Activated T-cell treated with anti-CD3 and anti-CD28 coated beads for 48 hours (primary cell): ENCODE data around the gene AKT3.
"Not testable (repeated sequence)": the region's sequence is repeated elsewhere in the genome, so short reads cannot be mapped to it uniquely, and the experiment has no call there.

Source experiments
- DNase-seq: peaks from one replicate; pipeline ENCODE4 v3.0.0-alpha.2; 2020; ENCODE audit warnings: low read depth

Gene AKT3

DNA sequence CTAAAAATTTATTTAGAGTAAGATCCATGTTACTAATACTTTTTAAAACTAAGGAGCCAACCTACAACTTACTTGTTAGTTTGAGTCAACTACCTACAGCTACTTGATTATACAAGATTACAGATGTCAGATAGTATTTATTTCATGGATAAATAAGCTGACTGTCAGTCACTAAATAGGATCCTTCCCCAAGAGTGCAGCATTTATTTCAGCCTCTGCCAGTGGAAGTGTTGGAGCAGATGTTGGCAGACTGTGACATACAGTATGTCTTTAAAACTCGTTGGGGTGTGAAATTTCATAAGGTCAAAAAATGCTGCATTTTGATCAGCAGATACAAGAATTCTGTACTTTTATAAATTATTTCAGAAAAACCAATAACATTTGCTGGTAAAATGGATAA, 156.2 kb downstream of the AKT3 start:
- DNase-seq, result no peak

DNA sequence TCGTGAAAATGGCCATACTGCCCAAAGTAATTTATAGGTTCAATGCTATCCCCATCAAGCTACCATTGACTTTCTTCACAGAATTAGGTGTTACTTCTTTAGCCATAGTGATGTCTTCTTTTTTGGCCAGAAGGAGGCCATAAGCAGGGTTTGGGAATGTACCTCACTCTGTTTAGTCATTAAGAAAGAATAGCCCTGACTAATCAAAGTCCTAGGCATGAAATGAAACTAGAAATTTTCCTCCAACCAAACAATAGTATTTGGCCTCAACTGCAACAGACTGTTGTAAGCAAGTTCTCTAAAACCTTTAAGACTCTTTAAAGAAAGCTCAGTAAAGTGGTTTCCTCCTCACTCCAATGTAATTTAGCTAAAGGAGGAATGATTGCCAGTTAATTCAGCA, 163.9 kb downstream of the AKT3 start:
- DNase-seq, result no peak

DNA sequence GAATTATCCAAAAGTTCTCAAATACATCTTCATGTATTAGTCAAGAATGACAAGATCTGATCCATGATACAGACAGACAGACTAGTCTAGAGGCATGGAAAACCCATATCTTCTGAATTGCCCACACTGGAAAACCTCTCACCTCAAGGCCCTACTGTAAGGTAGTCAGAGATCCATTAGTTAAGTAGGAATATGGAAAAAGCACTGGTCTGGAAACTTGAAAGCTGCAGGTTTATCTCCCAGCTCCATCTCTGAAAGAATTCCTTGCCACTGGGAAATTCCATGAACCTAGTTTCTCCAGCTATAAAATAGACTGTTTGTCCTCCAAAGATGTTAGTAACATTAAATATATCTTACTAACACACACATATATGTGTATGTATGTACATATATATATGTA, 169.2 kb downstream of the AKT3 start:
- no peak for DNase-seq

DNA sequence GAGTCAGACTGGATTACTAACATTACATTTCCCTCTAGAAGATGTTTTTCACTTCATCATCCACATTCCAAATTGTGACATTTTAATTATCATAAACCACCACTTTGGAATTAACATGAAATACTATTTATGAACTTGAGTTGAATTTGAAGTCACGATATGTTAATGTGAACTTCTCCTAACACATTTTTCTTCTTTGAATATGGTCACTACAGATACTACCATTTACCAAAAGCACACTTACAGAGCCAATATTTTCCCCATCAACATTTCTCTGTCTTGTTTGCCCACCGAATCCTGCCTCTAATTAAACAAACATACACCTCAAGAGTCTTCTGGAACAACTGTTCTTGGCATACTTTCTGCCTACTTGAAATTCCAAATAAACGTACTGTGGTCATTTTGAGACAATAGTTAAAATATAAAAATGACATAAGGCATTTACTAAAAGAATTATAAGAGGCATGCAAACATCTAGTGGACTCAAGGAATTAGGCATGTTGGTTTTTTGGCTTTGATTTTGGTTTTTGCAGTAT, 177.4 kb downstream of the AKT3 start:
- DNase-seq, result no peak

DNA sequence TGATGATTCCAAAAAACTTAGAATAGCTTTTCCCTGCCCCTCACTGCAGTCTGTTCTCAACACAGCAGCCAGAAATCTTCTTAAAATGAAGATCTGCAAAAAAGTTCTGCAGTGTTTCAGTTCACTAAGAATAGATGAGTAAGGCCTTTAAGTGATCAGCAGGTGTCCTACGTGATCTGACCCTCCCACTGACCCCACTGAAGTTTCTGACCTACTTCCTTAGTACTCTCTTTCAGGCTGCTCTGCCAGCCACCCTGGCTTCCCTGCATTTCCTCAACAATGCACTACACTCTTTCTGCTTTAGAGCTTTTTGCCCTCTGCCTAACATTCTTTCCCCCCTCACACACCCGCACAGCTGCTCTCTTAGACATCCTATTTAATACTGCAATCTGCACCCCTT, 182.5 kb downstream of the AKT3 start:
- no peak for DNase-seq

DNA sequence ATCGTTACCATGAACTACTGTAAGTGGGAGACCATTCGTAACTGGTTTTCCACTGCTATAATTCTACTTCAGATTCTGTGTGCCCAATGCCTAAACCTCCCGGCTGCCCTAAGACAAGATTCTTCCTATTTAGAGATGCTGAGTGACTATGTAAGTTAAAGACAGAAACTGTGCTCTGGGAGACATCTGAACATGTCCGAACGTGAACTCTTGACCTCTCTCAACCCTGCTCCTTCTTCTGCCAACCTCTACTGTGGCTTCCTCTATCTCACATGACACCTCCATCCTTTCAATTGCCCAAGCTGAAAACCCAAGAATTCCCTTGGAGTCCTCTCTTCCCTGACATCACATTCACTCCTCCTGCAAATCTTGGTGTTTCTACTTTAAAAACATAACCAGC, 182.9 kb downstream of the AKT3 start:
- no peak for DNase-seq

DNA sequence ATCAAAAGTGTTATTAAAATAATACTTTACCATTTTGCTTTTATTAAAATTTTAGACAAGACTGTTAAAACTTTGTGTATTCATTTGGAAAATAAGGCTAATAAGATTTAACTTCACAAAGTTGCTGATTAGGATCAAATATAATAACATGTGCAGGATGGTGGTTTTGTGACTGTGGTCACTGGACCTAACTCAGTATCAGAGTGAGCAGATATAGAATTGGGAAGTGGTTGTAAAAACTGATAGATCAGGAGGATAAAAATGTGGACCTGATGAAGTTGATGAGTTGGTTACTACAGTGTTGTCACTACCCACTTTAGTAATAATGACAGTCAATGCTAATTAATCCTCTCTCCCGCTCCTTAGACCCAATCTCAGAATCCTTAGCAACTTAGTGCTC, 186.4 kb downstream of the AKT3 start:
- no peak for DNase-seq

DNA sequence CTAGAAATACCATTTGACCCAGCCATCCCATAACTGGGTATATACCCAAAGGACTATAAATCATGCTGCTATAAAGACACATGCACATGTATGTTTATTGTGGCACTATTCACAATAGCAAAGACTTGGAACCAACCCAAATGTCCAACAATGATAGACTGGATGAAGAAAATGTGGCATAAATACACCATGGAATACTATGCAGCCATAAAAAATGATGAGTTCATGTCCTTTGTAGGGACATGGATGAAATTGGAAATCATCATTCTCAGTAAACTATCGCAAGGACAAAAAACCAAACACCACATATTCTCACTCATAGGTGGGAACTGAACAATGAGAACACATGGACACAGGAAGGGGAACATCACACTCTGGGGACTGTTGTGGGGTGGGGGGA, 187.9 kb downstream of the AKT3 start:
- not testable (repeated sequence) for DNase-seq

DNA sequence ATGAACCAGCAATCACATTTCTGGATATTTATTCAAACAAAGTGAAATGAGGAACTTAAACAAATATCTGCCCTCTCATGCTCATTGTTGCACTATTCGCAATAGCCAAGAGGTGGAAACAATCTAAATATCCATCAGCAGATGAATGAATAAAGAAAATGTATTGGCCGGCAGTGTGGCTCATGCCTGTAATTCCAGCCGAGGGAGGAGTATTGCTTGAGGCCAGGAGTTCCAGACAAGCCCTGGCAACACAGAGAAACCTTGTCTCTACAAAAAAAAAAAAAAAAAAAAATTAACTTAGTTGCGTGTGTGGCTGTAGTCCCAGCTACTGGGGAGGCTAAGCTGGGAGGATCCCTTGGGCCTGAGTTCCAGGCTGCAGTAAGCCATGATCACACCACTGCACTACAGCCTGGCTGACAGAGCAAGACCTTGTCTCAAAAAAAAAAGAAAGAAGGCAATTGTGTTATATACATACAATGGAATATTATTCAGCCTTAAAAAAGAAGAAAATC, 191.4 kb downstream of the AKT3 start:
- no peak for DNase-seq

DNA sequence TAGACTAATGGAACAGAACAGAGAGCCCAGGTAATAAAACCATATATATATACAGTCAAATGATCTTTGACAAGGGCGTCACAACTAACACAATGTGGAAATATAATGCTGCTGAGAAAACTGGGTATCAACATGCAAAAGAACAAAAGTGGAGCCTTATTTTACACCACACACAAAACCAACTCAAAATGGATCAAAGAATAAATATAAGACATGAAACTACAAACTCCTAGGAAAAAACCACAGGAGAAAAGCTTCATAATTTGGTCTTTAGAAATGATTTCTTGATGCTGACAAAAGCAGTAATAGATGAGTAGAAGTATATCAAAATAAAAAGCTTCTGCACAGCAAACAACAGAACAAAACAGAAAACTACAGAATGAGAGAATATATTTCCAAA, 192.2 kb downstream of the AKT3 start:
- DNase-seq, result no peak

DNA sequence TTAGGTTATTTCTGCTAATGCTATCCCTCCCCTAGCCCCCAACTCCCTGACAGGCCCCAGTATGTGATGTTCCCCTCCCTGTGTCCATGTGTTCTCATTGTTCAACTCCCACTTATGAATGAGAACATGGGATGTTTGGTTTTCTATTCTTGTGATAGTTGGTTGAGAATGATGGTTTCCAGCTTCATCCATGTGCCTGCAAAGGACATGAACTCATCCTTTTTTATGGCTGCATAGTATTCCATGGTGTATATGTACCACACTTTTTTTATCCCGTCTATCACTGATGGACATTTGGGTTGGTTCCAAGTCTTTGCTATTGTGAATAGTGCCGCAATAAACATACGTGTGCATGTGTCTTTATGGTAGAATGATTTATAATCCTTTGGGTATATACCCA, 200.5 kb downstream of the AKT3 start:
- DNase-seq, result not testable (repeated sequence)

DNA sequence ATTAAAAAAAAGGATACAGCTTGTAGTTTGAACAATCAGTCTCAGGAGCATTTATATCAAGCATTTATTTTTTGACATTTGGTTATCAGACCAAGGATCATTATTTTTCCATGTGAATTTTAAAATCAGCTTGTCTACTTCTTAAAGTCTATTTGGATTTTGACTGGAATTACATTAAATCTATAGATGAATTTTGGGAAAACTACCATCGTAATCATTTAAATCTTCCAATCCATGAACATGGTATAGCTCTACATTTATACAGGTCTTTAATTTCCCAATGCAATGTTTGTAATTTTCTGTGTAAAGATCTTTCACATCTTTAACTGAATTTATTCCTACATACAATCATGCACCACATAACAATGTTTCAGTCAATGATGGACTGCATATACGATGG, 203.2 kb downstream of the AKT3 start:
- DNase-seq, result no peak

DNA sequence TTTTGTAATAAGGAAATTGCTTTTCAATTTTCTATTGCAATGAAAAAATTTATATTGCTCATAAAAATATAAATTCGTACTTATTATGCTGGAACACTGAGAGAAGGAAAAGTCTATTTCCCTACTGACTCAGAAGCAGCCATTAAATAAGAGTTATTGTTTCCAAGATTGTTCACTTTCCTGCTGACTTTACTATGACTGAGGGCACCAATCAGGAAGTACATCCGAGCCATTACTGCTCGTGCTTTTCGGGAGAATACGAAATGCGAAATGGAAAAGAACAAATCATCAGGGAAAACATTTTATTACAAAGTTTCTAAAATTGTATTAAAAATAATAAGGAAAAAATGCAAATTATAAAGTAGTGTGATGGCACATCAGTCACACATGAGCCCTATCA, 204.8 kb downstream of the AKT3 start:
- DNase-seq, result no peak

DNA sequence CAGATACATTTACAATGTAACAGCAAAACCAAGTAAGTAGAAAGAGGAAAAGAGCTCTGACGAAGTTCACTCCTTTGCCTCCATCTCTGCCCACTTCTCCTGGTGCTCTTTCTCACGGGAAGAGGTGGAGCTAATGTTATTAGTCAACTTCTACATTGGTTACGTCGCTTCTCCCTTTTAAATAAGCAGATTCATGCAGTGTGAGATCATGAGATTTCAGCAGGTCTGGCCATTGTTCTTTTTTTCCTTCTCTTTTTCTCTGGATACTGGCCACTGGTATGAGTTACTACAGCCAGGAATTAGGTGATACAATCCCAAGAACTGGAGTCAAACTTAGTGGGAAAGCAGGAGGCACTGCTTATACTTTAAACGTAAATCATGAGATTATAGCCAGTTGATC, 207.1 kb downstream of the AKT3 start:
- no peak for DNase-seq

DNA sequence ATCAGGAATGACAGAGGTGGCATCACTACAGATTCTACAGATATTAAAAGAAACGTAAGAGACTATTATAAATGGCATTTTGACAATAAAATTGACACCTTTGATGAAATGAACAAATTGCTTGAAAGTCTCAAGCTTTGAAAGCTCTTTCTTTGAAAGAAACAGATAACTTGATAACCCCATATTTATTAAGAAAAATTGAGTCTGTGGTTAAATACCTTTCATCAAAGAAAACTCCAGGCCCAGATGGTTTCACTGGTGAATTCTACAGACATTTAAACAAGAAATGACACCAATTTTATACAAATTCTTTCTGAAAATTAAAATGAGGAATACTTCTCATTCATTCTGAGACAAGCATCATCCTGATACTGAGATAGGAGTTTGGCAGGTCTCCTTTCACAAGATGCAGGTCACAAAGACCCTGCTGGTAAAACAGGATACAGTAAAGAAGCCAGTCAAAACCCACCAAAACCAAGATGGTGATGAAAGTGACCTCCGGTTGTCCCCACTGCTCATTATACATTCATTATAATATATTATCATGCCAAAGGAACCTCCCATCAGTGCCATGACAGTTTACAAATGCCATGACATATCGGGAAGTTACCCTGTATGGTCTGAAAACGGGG, 210.9 kb downstream of the AKT3 start:
- no peak for DNase-seq

DNA sequence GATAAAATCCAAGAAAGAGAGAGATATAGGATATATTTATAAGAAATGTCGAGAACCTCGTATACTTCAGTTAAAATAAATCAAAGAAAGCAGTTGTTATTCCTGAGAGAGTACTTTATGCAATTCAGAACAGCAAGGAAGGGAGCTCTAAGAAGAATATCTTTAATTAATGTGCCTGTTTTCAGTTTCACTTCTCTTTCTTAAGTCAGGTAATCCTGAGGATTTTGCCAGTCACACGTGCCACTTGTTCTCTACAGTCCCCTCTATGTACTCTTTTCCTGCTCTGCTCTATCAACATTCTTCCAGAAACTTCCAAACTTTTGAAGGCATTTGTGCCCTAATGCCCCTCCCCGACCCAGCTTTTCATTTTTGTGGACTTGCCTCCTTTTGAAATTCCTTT, 211.9 kb downstream of the AKT3 start:
- no peak for DNase-seq

DNA sequence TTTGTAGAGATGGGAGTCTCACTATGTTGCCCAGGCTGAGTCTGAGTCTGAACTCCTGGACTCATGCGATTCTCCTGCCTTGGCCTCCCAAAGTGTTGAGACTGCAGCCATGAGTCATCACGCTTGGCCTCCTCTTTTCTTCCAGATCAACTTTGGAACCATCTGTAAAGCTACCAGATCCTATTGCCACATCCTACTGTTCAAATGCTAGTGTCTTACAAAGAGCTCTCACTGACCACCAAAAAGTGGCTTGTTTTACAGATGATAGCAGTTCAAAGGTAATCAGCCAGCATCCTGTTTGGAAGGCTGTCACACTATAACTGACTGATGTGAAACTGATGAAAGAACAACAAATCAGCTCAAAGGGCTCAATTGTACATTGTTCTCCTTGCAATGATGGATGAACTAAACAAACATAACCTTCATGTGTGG, 221.6 kb downstream of the AKT3 start:
- no peak for DNase-seq

DNA sequence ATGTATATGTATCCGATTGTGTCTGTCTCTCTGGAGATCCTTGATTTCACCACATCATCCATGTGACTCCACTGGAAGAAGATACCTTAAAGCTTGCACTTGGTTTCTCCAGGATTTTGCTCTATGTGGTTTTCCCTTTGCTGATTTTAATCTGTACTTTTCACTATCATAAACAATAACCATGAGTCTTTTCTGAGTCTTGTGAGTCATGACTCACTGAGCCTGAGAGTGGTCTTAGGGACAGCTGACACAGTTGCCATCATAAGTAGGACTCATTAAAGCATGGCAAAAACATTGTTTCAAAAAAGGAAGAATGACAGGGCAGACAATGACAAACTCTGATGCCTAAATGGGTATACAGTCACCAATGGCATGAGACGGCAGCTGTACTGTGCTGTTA, 226.2 kb downstream of the AKT3 start:
- no peak for DNase-seq

DNA sequence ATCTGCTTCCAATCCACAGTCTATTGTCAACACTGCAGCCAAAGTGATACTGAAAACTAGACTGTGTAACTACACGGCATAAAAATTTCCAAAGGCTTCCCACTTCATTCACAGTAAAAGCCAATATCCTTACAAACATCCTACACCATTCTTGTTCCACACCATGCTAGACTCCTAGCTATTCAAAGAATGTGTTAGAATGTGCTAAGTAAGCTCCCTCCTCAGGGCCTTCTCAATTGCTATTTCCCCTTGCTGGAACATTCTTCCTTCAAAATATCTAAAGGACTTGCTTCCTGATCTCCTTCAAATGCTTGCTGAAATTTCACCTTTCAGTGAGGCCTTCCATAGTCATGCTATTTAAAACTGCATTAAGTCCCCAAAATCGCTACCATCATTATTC, 228.1 kb downstream of the AKT3 start:
- no peak for DNase-seq

DNA sequence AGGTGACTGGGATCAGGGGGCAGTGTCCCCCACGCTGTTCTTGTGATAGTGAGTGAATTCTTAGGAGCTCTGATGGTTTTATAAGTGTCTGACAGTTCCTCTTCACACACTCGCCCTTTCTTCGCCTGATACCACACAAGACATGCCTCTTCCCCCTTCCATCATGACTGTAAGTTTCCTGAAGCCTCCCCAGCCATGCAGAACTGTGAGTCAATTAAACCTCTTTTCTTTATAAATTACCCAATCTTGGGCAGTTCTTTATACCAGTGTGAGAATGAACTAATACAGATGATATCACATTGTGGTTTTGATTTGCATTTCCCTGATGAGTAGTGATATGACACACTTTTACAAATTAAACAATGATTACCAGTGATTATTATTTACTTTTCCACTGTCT, 229.9 kb downstream of the AKT3 start:
- DNase-seq, result no peak

DNA sequence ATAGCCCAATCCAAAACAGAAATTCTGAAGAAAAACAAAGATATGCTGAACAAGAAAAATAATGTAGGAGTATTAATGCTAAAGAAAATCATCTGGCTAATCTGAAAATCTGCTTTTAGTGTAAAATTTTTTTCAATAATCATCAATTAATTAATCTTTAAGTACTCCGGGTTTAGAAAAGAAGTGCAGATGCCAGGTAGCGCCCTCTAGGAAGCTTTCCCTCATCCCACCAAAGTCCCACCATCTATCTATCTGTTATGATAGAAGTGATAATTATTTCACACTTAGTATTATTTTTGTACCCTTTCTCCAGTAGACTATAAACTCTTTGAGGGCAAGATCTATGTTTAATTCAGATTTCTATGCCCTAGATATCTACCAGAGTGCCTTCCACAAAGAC, 240.3 kb downstream of the AKT3 start:
- DNase-seq, result no peak

DNA sequence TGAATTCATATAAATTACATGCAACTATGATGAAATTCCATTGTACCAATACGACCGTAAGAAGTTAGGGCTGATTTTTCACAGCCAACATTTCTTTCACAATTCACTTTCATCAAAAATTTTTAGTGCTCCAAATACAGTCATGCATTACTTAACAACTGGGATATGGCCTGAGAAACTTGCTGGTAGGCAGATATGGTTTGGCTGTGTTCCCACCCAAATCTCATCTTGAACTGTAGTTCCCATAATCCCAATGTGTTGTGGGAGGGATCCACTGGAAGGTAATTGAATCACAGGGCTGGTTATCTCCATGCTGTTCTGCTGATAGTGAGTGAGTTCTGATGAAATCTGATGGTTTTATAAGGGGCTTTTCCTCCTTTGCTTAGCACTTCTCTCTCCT, 244.4 kb downstream of the AKT3 start:
- DNase-seq, result no peak

DNA sequence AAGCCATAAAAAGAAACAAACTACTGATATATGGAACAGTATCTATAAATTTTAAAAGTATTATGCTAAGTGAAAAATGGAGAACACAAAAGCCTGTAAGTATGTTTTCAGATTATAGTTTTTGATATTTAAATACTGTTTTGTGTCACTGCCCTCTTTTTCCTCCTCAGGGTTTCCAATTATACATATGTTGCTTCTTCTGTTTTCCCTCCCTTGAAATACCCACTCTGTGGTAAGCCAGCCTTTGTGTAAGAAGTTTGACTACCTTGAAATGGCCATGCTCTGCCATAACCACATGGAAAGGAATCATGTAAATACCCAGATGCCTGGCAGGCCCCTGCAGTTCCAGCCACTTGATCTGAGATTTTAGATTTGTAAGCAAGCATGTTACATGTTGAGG, 248.3 kb downstream of the AKT3 start:
- no peak for DNase-seq

DNA sequence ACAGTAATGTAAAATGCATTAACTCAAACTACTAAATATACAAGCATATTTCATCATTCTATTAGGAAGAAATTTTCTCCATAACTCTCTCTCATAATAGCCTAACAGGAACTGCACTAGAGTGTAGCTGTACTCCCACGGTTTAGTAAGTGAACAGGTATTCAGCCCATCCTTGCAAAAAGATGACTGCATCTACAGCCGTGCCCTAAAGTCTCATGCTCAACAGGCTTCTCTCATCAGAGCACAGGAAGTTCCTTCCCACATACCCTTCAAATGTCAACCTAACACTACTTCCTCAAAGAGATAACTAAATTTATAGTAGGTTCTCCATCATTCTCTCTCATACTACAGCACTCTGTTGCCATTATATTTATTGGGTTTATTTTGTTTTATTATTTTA, 251.6 kb downstream of the AKT3 start:
- no peak for DNase-seq
